Natural killer cell (primary cell): Measurements from ENCODE around the gene TDRD3. TPM values are rescaled to one million over a fixed set of nuclear protein-coding genes. Genes with fewer than 3 reads are reported as not detected.

Experiments used
- ATAC-seq, 3 donors: fragments of 150-1000 bp in 2 of 3; fragments of 200-7000 bp in 1 of 3; cut with Tn5 transposase; 1 replicate in 1 of 3; 2 replicates in 2 of 3; pipeline ENCODE4 v1.10.0; 2021; ENCODE audit warnings: mild to moderate bottlenecking in 2 of 3, moderate library complexity in 2 of 3
- DNase-seq, 2 donors: peaks; one replicate each; pipeline versions ENCODE4 v3.0.0 to v3.0.0-alpha.2; 2013 to 2021; ENCODE audit warnings: mixed read lengths in 1 of 2
- H3K27ac ChIP-seq: one replicate; pipeline ENCODE4 v1.5.1; 2013; ENCODE audit warnings: mild to moderate bottlenecking, low read length
- H3K27me3 ChIP-seq: one replicate; pipeline ENCODE4 v1.6.1; 2013; ENCODE audit warnings: low read length; ENCODE audit not compliant: control insufficient read depth, insufficient read depth
- H3K36me3 ChIP-seq: one replicate; pipeline ENCODE4 v1.6.1; 2013; ENCODE audit warnings: low read length; ENCODE audit not compliant: control insufficient read depth, insufficient read depth
- H3K4me1 ChIP-seq: one replicate; pipeline ENCODE4 v1.6.1; 2013; ENCODE audit warnings: low read length; ENCODE audit not compliant: control insufficient read depth, insufficient read depth
- H3K4me3 ChIP-seq: one replicate; pipeline ENCODE4 v1.5.1; 2013; ENCODE audit warnings: low read length
- H3K9me3 ChIP-seq: one replicate; pipeline ENCODE4 v1.6.1; 2013; ENCODE audit warnings: low read length; ENCODE audit not compliant: control insufficient read depth, insufficient read depth
- H3K27ac Mint-ChIP-seq, 2 donors: one replicate each; pipeline ENCODE4 v1.8.0; 2022; ENCODE audit warnings: mild to moderate bottlenecking in 2 of 2, mixed read lengths in 2 of 2, moderate library complexity in 1 of 2
- H3K27me3 Mint-ChIP-seq, 2 donors: one replicate each; pipeline ENCODE4 v1.8.0; 2022; ENCODE audit warnings: low read depth in 2 of 2, mixed read lengths in 2 of 2
- H3K36me3 Mint-ChIP-seq: one replicate; pipeline ENCODE4 v1.8.0; 2022; ENCODE audit warnings: mixed read lengths
- H3K4me1 Mint-ChIP-seq, 2 donors: one replicate each; pipeline ENCODE4 v1.8.0; 2022; ENCODE audit warnings: mixed read lengths in 2 of 2
- H3K4me3 Mint-ChIP-seq: one replicate; pipeline ENCODE4 v1.8.0; 2022; ENCODE audit warnings: mild to moderate bottlenecking, moderate library complexity, mixed read lengths
- H3K9me3 Mint-ChIP-seq, 2 donors: one replicate each; pipeline ENCODE4 v1.8.0; 2022; ENCODE audit warnings: mixed read lengths in 2 of 2
- CTCF ChIP-seq: fragments of 200-600 bp; IDR thresholded peaks from one replicate; pipeline ENCODE4 v1.8.0; 2022; ENCODE audit warnings: antibody characterized with exemption
- WGBS: methylation state at CpG from one replicate; pipeline ENCODE4 v1.1.7; 2013; ENCODE audit warnings: missing lambda C conversion rate; ENCODE audit not compliant: insufficient coverage; 5-methylcytosine and 5-hydroxymethylcytosine counted together
- intact Hi-C: fragments of 100-400 bp; cut with micrococcal nuclease; formaldehyde crosslinking; loops from one replicate; pipeline ENCODE4 v1.14.2; 2022
- total RNA-seq, 4 donors: library from RNA; stranded (reverse); fragments of 120-200 nt in 1 of 4; gene quantifications; one replicate each; pipeline versions ENCODE4 v1.2.3 to v1.2.4, GENCODE V29; 2013 to 2022

The TDRD3 gene
- total RNA-seq, 3 donors from 2014 or later (not counting 1 experiment from before 2014, with no cell fraction given), result 30.6 to 33.4 (median 32.1) TPM

GRCh38 chr13:60356970-60357369, 40.0 kb upstream of the TDRD3 start:
- Histone ChIP-seq H3K4me1 (no peaks in the 10 kb centered on the region), H3K27ac (no peak overlapping the region), H3K4me3 (no peak overlapping the region), H3K9me3 (no peaks in the 10 kb centered on the region), H3K36me3 (no peaks in the 10 kb centered on the region), H3K27me3 (peaks cover 4% of the 10 kb centered on the region)
- Mint-ChIP-seq H3K27me3 (peaks cover 11 to 15% of the 10 kb centered on the region in 2 donors), H3K36me3 (no peaks in the 10 kb centered on the region), H3K4me3 (no peak overlapping the region), H3K9me3 (peaks cover 0 to 2% of the 10 kb centered on the region in 2 donors), H3K27ac (no peak overlapping the region), H3K4me1 (no peaks in the 10 kb centered on the region)
- ATAC-seq (no peak), DNase-seq (no peak)
- TF ChIP-seq CTCF, result no peak
- intact Hi-C loops, result no loop called here

GRCh38 chr13:60358453-60358852, 38.6 kb upstream of the TDRD3 start:
- H3K9me3 Mint-ChIP-seq, result peaks cover 0 to 2% of the 10 kb centered on the region in 2 donors
- Histone ChIP-seq H3K4me3 (no peak overlapping the region), H3K36me3 (no peaks in the 10 kb centered on the region), H3K27me3 (peaks cover 2% of the 10 kb centered on the region), H3K4me1 (no peaks in the 10 kb centered on the region), H3K27ac (no peak overlapping the region), H3K9me3 (no peaks in the 10 kb centered on the region)
- H3K4me3 Mint-ChIP-seq, result no peak overlapping the region
- WGBS, result no CpG with 5 or more reads among the region's 2 CpGs
- H3K4me1 Mint-ChIP-seq, result no peaks in the 10 kb centered on the region
- DNase-seq, result no peak
- intact Hi-C loops, result no loop called here
- peaks cover 13 to 21% of the 10 kb centered on the region in 2 donors for H3K27me3 Mint-ChIP-seq
- H3K27ac Mint-ChIP-seq, result no peak overlapping the region
- ATAC-seq, result no peak
- no peaks in the 10 kb centered on the region for H3K36me3 Mint-ChIP-seq
- no peak for TF ChIP-seq CTCF

GRCh38 chr13:60363288-60363687, 33.7 kb upstream of the TDRD3 start:
- no peak overlapping the region for H3K27ac Mint-ChIP-seq
- no peak overlapping the region for H3K4me3 Mint-ChIP-seq
- Histone ChIP-seq H3K36me3 (no peaks in the 10 kb centered on the region), H3K9me3 (no peaks in the 10 kb centered on the region), H3K4me3 (no peak overlapping the region), H3K27me3 (peaks cover 2% of the 10 kb centered on the region), H3K4me1 (no peaks in the 10 kb centered on the region), H3K27ac (no peak overlapping the region)
- intact Hi-C loops, result no loop called here
- peaks cover 0 to 2% of the 10 kb centered on the region in 2 donors for H3K9me3 Mint-ChIP-seq
- peaks cover 13 to 17% of the 10 kb centered on the region in 2 donors for H3K27me3 Mint-ChIP-seq
- WGBS, result 69% methylated on average over 2 of the region's 2 CpGs
- H3K36me3 Mint-ChIP-seq, result no peaks in the 10 kb centered on the region
- TF ChIP-seq CTCF, result no peak
- ATAC-seq (no peak), DNase-seq (no peak)
- no peaks in the 10 kb centered on the region for H3K4me1 Mint-ChIP-seq

GRCh38 chr13:60369242-60369641, 27.8 kb upstream of the TDRD3 start:
- no peak overlapping the region for H3K27ac ChIP-seq
- Mint-ChIP-seq H3K9me3 (peaks cover 0 to 2% of the 10 kb centered on the region in 2 donors), H3K4me1 (no peaks in the 10 kb centered on the region), H3K36me3 (no peaks in the 10 kb centered on the region), H3K27me3 (peaks cover 3 to 21% of the 10 kb centered on the region in 2 donors), H3K27ac (no peak overlapping the region), H3K4me3 (no peak overlapping the region)
- TF ChIP-seq CTCF, result peak; percentile 25
- peak in 1 of 2 donors; percentile 4 for DNase-seq
- no peak overlapping the region for H3K4me3 ChIP-seq
- H3K9me3 ChIP-seq, result no peaks in the 10 kb centered on the region
- H3K4me1 ChIP-seq, result no peaks in the 10 kb centered on the region
- H3K36me3 ChIP-seq, result no peaks in the 10 kb centered on the region
- no peak for ATAC-seq
- H3K27me3 ChIP-seq, result no peaks in the 10 kb centered on the region
- intact Hi-C loops, result no loop called here
